Measurements from ENCODE around the gene MPRIP. TPM values are rescaled to one million over a fixed set of nuclear protein-coding genes. Genes with fewer than 3 reads are reported as not detected.
A peak's percentile ranks its signal among the peaks of the same experiment; 100 is the strongest.

Gene MPRIP
- total and polyA plus RNA-seq, 10 donors = 52.3 to 309 (median 131) TPM

DNA sequence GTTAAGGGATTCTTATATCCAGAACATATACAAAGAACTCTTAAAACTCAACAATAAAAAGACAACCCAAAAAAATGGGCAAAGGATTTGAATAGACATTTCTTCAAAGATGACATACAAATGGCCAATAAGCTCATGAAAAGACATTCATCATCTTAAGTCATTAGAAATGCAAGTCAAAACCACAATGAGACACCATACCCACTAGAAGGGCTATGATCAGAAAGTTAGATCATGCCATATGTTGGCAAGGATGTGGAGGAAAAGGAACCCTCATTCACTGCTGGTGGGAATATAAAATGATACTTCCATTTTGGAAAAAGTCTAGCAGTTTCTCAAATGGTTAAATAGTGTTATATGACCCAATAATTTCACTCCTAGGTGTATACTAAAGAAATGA lies 154.5 kb downstream of the MPRIP start:
- DNase-seq = no peak
- H3K27ac ChIP-seq = no peak overlapping the region
- H3K27me3 ChIP-seq (replicated peaks in 1 of 7) = no peaks in the 10 kb centered on the region
- H3K4me1 ChIP-seq = peaks cover 3 to 34% (median 20%) of the 10 kb centered on the region in 6 donors
- H3K36me3 ChIP-seq = peaks cover 0 to 12% (median 0%) of the 10 kb centered on the region in 6 donors
- no peaks in the 10 kb centered on the region for H3K9me3 ChIP-seq
- intact Hi-C loops (cut with DNase I; ENCODE audit: low total_unique reads) = no loop called here
- no peak overlapping the region for H3K4me3 ChIP-seq
- TF ChIP-seq POLR2A (IDR thresholded peaks at IDR 0.05) (no peak), POLR2AphosphoS5 (IDR thresholded peaks at IDR 0.05) (no peak)
- TF ChIP-seq, protein P1, sequence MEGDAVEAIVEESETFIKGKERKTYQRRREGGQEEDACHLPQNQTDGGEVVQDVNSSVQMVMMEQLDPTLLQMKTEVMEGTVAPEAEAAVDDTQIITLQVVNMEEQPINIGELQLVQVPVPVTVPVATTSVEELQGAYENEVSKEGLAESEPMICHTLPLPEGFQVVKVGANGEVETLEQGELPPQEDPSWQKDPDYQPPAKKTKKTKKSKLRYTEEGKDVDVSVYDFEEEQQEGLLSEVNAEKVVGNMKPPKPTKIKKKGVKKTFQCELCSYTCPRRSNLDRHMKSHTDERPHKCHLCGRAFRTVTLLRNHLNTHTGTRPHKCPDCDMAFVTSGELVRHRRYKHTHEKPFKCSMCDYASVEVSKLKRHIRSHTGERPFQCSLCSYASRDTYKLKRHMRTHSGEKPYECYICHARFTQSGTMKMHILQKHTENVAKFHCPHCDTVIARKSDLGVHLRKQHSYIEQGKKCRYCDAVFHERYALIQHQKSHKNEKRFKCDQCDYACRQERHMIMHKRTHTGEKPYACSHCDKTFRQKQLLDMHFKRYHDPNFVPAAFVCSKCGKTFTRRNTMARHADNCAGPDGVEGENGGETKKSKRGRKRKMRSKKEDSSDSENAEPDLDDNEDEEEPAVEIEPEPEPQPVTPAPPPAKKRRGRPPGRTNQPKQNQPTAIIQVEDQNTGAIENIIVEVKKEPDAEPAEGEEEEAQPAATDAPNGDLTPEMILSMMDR (IDR thresholded peaks at IDR 0.05 in 8 of 11, conservative IDR thresholded peaks at IDR 0.05 in 3 of 11) = no peak

DNA sequence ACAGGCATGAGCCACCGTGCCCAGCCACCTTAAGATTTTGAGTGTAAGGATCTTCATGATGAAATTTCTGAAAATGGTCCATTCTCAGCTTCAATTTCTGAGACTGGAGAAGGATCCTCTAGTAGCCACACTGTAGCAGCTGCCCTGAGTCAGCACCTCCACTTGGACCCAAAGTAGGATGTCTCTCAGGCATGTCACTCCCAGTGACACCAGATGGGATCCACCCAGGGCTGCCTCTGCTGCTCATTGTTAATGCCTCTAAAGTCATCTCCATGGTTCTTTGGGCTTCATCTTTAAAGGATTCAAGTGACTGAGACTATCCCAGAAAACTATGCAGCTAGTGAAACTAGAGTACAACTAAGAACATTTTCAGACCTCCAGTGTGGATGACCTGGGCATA lies 156.0 kb downstream of the MPRIP start:
- TF ChIP-seq POLR2AphosphoS5 (IDR thresholded peaks at IDR 0.05) (no peak), POLR2A (IDR thresholded peaks at IDR 0.05) (no peak)
- TF ChIP-seq, protein P1 (IDR thresholded peaks at IDR 0.05 in 8 of 11, conservative IDR thresholded peaks at IDR 0.05 in 3 of 11) = no peak
- Histone ChIP-seq H3K27me3 (replicated peaks in 1 of 7) (no peaks in the 10 kb centered on the region), H3K4me3 (no peak overlapping the region), H3K9me3 (no peaks in the 10 kb centered on the region), H3K4me1 (peaks cover 0 to 33% (median 11%) of the 10 kb centered on the region in 6 donors), H3K27ac (no peak overlapping the region), H3K36me3 (peaks cover 0 to 24% (median 5%) of the 10 kb centered on the region in 6 donors)
- 79 to 100% (median 93%) methylated on average over 1 of the region's 1 CpG for WGBS, 5 donors
- no peak for DNase-seq
- intact Hi-C loops (cut with DNase I; ENCODE audit: low total_unique reads) = no loop called here

DNA sequence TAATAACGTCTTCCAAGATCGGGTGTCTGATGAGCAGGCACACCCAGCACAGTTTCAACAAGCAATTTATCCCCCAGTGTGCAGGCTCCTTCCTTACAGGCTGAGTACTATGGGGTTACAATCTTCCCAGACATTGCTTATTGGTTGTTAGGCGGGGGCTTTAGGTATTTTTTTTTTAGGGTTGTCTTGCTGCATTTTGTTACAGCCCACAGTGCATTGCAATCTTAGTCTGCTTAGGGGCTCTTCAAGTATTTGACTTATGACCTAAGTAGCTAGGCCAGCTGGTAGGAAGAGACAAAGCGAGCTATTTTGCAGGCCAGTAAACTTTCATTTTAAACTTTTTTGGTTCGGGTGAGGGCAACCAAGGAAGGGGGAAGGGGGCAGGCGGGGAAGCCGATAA lies 158.1 kb downstream of the MPRIP start:
- WGBS, 5 donors = 85 to 93% (median 85%) methylated on average over 7 of the region's 7 CpGs
- TF ChIP-seq, protein P1 (IDR thresholded peaks at IDR 0.05 in 8 of 11, conservative IDR thresholded peaks at IDR 0.05 in 3 of 11) = no peak
- no peak for TF ChIP-seq POLR2AphosphoS5 (IDR thresholded peaks at IDR 0.05)
- no peak for TF ChIP-seq POLR2A (IDR thresholded peaks at IDR 0.05)
- Histone ChIP-seq H3K4me1 (peaks cover 15 to 53% (median 30%) of the 10 kb centered on the region in 6 donors), H3K9me3 (no peaks in the 10 kb centered on the region), H3K27ac (peak overlapping the region in 3 of 8 donors; percentile 28 to 40 (median 31)), H3K27me3 (replicated peaks in 1 of 7) (no peaks in the 10 kb centered on the region), H3K36me3 (peaks cover 0 to 24% (median 5%) of the 10 kb centered on the region in 6 donors), H3K4me3 (no peak overlapping the region)
- no peak for DNase-seq
- intact Hi-C loops (cut with DNase I; ENCODE audit: low total_unique reads) = no loop called here

DNA sequence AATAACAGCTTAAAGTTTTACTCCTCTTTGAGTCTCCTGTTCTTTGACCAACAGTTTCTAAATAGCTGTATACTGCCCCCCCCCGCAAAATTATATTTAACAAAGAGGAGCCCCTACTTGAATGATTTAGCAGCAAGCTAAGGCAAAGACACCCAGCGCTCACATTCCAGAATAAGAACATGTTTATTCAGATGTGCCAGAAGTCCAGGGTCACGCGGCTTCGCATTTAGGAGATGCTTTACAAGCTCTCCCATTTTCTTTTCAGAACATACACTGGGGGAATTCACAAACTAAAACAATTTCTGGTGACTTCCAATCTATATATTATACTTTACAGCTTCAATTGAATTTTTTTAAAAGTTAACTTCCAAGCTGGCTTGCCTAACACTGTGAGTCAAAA lies 158.6 kb downstream of the MPRIP start:
- no peaks in the 10 kb centered on the region for H3K9me3 ChIP-seq
- DNase-seq = no peak
- intact Hi-C loops (cut with DNase I; ENCODE audit: low total_unique reads) = no loop called here
- peaks cover 0 to 24% (median 5%) of the 10 kb centered on the region in 6 donors for H3K36me3 ChIP-seq
- no peaks in the 10 kb centered on the region for H3K27me3 ChIP-seq (replicated peaks in 1 of 7)
- 67 to 89% (median 78%) methylated on average over 5 of the region's 5 CpGs for WGBS, 5 donors
- no peak overlapping the region for H3K4me3 ChIP-seq
- H3K27ac ChIP-seq = peak overlapping the region in 3 of 8 donors; percentile 31 to 50 (median 41)
- TF ChIP-seq POLR2A (IDR thresholded peaks at IDR 0.05) (no peak), POLR2AphosphoS5 (IDR thresholded peaks at IDR 0.05) (no peak)
- TF ChIP-seq, protein P1 (IDR thresholded peaks at IDR 0.05 in 8 of 11, conservative IDR thresholded peaks at IDR 0.05 in 3 of 11) = no peak
- H3K4me1 ChIP-seq = peaks cover 16 to 58% (median 36%) of the 10 kb centered on the region in 6 donors
